Dendritic cell treated with granulocyte-macrophage colony-stimulating factor and Interleukin-4, amounts not matched to agents 40 ng/mL and 50 ng/mL, for 4 days (primary cell): ENCODE results near the gene EMID1.
A peak's percentile ranks its signal among the peaks of the same experiment; 100 is the strongest.
"Not testable (repeated sequence)": the region's sequence is repeated elsewhere in the genome, so short reads cannot be mapped to it uniquely, and the experiment has no call there.

Experiments used
- H3K27ac Mint-ChIP-seq: one replicate; pipeline ENCODE4 v1.8.0; 2022; ENCODE audit warnings: mild to moderate bottlenecking, mixed read lengths
- H3K27me3 Mint-ChIP-seq: one replicate; pipeline ENCODE4 v1.8.0; 2022; ENCODE audit warnings: mild to moderate bottlenecking, mixed read lengths
- H3K36me3 Mint-ChIP-seq: one replicate; pipeline ENCODE4 v1.8.0; 2022; ENCODE audit warnings: low read depth, mixed read lengths
- H3K4me1 Mint-ChIP-seq: one replicate; pipeline ENCODE4 v1.8.0; 2022; ENCODE audit warnings: low read depth, mixed read lengths
- H3K4me3 Mint-ChIP-seq: one replicate; pipeline ENCODE4 v1.8.0; 2022; ENCODE audit warnings: mild to moderate bottlenecking, moderate library complexity, mixed read lengths
- H3K9me3 Mint-ChIP-seq: one replicate; pipeline ENCODE4 v1.8.0; 2022; ENCODE audit warnings: mixed read lengths
- intact Hi-C: fragments of 100-400 bp; cut with micrococcal nuclease; formaldehyde crosslinking; loops from one replicate; pipeline ENCODE4 v1.15.0; 2022

Gene EMID1

DNA sequence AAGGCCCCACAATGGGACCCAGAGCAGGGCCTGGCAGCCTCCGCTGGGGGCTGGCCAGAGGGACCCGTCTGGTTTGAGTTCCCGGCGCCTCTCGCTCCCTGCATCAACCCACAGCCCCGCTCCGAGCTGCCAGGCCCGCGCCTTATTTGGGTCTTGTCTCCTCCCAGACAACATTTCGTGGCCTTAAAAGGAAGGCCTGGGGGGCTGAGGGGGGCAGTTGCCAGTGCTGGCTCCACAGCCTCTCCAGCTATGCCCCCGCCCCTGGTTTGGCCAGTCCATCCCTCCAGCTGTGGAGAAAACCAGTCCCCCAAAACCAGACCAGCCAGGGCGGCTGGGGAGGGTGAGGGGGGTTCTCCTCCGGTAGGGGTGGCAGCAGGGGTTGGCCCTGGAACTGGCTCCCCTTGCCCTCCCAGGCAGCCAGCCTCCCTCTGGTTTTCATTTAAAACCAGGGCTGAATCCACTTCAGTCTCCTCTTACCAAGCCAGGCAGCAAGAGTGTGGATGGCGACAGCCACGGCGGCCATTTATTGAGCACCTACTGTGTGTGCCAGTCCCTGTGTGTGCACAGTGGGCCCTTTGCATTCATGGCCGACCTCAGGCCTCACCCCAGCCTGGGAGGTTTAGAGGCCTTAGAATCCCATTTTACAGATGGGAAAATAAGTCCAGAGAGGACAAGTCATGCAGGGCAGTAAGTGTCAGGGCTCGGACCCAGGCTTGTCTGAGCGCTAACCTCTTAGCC lies 18.6 kb downstream of the EMID1 start:
- intact Hi-C loops = no loop called here
- Mint-ChIP-seq H3K4me3 (no peak overlapping the region), H3K27me3 (no peaks in the 10 kb centered on the region), H3K36me3 (no peaks in the 10 kb centered on the region), H3K27ac (no peak overlapping the region), H3K9me3 (no peaks in the 10 kb centered on the region), H3K4me1 (peaks cover 12% of the 10 kb centered on the region)

DNA sequence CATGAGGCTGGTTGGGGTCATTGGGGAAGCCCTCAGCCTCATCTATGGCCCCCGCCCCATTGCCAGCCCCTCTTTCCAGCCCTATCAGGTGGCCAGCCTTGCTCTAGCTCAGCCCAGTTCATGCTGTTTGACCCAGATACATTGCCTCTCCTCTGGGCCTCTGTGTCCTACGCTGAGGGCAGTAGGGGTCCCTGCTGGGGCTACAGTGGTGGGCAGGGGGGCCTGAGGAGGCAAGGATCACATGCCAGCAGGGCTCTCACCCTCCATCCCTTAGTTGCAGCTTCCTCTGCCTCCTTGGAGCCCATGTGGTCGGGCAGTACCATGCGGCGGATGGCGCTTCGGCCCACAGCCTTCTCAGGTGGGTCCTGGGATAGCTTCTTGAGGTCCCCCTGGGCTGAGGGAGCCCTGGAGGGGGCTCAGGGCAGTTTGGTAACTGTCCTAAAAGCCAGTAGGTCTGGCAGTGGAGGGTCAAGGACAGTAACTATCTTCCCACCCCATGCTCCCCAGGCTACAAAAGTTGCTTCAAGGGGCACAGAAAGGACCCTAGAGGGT lies 19.2 kb downstream of the EMID1 start:
- intact Hi-C loops = no loop called here
- Mint-ChIP-seq H3K27me3 (no peaks in the 10 kb centered on the region), H3K36me3 (no peaks in the 10 kb centered on the region), H3K9me3 (no peaks in the 10 kb centered on the region), H3K27ac (no peak overlapping the region), H3K4me1 (peaks cover 12% of the 10 kb centered on the region), H3K4me3 (no peak overlapping the region)

DNA sequence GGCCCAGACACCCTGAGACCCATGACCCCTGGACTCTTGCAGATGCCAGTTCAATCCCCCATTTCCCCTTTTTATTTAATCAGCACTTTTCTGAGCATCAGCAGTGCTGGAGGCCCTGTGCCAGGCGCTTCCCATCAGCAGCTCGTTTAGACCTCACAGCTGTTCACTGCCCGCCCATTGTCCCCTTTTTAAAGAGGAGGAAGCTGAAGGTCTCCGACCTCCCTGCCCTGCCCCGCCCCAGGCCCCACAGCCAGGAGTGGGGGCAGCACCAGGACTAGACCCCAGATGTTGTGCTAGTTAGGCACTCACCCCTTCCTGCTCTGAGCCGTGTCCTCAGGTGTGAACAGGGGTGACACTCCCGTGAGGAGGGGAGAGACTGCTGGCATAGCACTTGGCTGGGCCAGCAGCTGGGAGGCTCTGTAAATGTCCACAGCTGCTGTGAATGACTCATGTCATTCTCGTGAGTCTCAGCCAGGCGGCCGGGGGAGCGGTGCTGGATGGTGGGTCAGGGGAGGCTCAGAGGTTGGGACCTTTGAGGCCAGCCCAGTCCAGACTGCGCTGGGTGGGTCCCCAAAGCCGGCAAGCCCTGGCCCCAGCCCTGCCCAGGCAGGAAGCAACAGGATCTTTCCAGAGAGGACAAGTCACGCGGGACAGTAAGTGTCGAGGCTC lies 19.9 kb downstream of the EMID1 start:
- H3K27ac Mint-ChIP-seq = peak overlapping the region; percentile 12
- H3K4me1 Mint-ChIP-seq = peaks cover 12% of the 10 kb centered on the region
- no peaks in the 10 kb centered on the region for H3K36me3 Mint-ChIP-seq
- H3K27me3 Mint-ChIP-seq = no peaks in the 10 kb centered on the region
- no peaks in the 10 kb centered on the region for H3K9me3 Mint-ChIP-seq
- H3K4me3 Mint-ChIP-seq = no peak overlapping the region
- intact Hi-C loops = no loop called here

DNA sequence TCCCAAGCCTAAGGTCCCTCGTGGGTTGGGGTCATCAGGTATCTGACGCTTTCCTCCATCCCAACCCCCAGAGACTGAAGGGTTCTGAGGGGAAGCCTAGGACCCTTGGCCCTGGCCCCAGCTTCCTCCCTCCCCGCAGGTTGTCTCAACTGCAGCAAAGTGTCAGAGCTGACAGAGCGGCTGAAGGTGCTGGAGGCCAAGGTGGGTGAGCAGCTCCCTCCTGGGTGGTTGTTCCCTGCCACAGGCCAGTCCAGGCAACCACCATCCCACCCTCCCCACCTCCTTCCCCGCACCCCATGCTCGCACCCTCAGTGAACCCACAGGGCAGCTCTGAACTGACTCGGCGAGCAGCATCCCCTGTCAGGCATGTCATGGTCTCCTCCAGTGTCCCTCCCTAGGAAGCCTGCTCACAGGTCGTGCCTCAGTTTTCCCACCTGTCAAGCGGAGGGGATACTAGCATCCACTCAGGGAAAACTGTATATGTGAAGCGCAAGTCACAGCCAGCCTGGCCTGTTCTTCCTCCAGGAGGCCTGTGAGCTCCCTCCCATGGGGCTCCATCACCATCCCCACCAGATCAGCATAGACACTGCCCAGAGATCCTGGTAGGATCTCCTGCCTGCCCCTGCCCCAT lies 20.8 kb downstream of the EMID1 start:
- no peak overlapping the region for H3K4me3 Mint-ChIP-seq
- H3K9me3 Mint-ChIP-seq = no peaks in the 10 kb centered on the region
- intact Hi-C loops = no loop called here
- no peaks in the 10 kb centered on the region for H3K36me3 Mint-ChIP-seq
- H3K27me3 Mint-ChIP-seq = no peaks in the 10 kb centered on the region
- H3K27ac Mint-ChIP-seq = no peak overlapping the region
- peaks cover 12% of the 10 kb centered on the region for H3K4me1 Mint-ChIP-seq

DNA sequence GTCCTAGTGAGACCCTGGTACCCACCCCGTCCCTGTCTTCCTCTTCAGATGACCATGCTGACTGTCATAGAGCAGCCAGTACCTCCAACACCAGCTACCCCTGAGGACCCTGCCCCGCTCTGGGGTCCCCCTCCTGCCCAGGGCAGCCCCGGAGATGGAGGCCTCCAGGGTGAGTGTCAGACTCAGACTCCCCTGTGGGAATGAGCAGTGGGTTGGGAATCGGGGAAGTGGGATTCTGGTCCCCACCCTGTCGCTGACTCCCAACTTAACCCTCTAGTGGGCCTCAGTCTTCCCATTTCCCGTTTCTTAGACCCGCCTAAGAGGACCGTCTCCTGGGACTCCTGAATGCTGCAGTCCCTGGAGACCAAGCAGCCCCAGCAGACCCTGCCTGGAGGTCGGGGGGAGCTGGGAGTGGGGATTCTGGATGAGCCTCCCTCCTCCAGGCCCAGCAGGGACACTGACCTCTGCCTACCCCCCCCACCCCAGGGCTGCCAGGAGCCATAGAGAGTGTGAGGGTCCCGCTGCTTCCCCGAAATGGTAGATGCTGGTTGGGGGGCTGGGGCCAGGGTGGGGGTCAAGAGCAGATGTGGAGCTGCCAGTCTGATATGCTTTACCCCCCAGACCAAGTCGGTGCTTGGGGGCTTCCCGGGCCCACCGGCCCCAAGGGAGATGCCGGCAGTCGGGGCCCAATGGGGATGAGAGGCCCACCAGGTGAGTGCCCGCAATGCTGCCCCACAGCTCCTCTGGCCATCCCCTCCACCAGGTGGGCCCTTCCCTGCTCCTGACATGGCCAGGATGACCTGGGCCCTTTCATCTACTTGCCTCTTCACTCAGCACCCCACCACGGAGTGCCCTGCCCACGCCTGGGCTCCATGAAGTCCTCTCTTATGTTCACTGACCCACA lies 25.5 kb downstream of the EMID1 start:
- H3K4me1 Mint-ChIP-seq = no peaks in the 10 kb centered on the region
- no peak overlapping the region for H3K4me3 Mint-ChIP-seq
- H3K27ac Mint-ChIP-seq = no peak overlapping the region
- intact Hi-C loops = no loop called here
- no peaks in the 10 kb centered on the region for H3K27me3 Mint-ChIP-seq
- no peaks in the 10 kb centered on the region for H3K36me3 Mint-ChIP-seq
- peaks cover 9% of the 10 kb centered on the region for H3K9me3 Mint-ChIP-seq

DNA sequence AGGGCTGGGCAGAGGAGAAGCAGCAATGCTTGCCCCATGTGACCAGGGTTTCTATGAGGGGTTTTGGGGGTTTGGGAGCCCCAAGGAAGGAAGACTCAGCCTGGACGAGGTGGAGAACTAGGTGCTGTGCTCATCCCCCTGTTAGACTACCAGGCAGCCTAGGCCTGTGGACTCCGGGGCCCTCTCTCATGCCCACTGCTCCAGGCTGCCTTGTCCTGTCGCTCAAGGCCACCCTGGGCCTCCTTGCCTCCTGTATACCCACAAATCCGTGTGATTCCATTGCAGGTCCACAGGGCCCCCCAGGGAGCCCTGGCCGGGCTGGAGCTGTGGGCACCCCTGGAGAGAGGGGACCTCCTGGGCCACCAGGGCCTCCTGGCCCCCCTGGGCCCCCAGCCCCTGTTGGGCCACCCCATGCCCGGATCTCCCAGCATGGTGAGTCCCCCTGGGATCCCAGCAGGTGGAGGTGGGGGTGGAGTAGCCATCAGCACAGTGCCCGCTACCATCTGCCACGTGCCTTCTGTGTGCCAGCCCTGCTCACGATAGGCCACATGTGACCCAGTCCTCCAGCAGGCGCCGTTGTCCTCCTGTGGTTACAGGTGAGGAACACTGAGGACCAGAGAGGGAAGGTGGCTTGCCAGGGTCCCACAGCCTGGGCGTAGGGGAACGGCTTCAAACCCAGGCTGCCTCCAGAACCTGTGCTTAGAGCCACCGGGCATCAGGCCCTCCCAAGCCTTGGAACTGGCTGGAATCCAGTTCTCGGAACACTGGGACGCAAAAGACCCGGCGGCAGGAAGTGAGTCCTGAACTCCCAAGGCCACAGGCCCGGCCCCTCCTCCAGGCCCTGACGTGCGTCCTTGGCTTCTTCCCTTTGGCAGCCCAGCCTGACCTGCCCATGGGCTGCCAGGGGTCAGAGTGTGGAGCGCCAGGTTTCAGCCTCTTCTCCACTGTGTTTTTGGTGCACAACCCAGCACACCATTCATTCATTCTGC lies 26.6 kb downstream of the EMID1 start:
- no peaks in the 10 kb centered on the region for H3K27me3 Mint-ChIP-seq
- intact Hi-C loops = no loop called here
- no peaks in the 10 kb centered on the region for H3K4me1 Mint-ChIP-seq
- H3K4me3 Mint-ChIP-seq = no peak overlapping the region
- peaks cover 9% of the 10 kb centered on the region for H3K9me3 Mint-ChIP-seq
- no peaks in the 10 kb centered on the region for H3K36me3 Mint-ChIP-seq
- H3K27ac Mint-ChIP-seq = no peak overlapping the region

DNA sequence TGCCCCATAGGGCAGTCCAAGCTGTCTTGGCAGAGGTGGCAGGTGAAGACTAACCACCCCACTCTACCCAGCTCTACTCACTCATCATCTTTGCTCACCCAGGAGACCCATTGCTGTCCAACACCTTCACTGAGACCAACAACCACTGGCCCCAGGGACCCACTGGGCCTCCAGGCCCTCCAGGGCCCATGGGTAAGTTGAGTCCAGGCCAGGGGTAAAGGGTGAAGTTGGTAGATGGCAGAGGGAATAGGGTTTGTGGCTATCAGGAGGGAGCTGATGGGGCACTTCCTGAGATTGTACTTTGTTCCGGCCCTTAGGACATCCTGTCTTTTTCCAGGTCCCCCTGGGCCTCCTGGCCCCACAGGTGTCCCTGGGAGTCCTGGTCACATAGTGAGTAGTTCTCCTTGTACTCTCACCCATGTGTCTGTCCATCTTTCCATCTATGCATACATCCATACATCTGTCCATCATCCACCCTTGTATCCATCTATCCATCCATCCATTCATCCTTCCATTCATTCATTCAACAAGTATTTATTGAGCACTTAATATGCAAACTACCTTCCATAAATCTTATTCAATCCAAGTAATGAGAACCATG lies 27.7 kb downstream of the EMID1 start:
- H3K4me3 Mint-ChIP-seq = no peak overlapping the region
- H3K4me1 Mint-ChIP-seq = no peaks in the 10 kb centered on the region
- intact Hi-C loops = no loop called here
- H3K36me3 Mint-ChIP-seq = no peaks in the 10 kb centered on the region
- peaks cover 9% of the 10 kb centered on the region for H3K9me3 Mint-ChIP-seq
- H3K27me3 Mint-ChIP-seq = no peaks in the 10 kb centered on the region
- H3K27ac Mint-ChIP-seq = no peak overlapping the region

DNA sequence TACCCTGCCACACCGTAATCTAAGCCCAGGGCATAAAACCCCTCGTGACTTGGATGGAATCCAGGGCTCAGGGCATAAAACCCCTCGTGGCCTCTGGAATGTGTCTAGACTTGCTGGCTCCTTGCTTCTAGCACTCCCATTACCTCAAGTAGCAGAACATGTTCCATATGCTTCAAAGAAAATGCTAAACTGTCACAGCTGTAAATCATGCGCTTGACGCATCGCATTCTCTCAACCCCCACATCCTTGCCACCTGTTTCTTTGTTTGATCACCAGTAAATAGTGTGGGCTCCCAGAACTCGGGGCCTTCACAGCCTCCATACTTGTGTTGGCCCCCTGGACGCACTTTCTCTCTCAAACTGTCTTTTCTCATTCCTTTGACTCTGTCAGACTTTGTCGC lies 34.8 kb downstream of the EMID1 start:
- H3K9me3 Mint-ChIP-seq = peaks cover 13% of the 10 kb centered on the region
- not testable (repeated sequence) for H3K36me3 Mint-ChIP-seq, H3K27me3 Mint-ChIP-seq, H3K4me3 Mint-ChIP-seq, H3K27ac Mint-ChIP-seq, H3K4me1 Mint-ChIP-seq
- intact Hi-C loops = loop anchor here (10.0 kb wide), 1 partner anchor 86 kb away; no protein-coding TSS in a partner anchor

DNA sequence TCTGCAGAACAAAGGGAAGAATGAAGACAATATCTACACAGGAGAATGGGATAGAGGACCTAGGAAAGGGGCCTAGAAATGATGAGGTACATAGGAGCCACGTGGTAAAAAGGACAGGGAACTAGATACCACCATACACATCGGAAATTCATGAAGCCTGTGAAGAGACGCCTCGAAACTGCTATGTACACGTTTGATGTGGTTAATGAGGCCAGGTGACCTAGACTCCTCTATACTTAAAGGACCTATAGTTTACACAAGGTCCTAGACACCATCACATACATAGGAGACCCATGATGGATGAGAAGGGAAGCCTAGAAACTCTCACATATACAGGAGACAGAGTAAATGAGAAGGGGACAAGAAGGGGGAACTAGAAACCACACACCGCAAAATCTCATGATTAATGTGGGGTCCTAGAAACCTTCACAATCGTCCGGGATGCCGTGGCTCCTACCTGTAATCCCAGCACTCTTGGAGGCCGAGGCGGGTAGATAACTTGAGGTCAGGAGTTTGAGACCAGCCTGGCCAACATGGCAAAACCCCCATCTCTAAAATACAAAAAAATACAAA lies 38.3 kb downstream of the EMID1 start:
- intact Hi-C loops = loop anchor here (2.0 to 10.0 kb wide), 2 partner anchors 89 to 387 kb away; no protein-coding TSS in a partner anchor
- Mint-ChIP-seq H3K4me3 (no peak overlapping the region), H3K27ac (no peak overlapping the region), H3K36me3 (no peaks in the 10 kb centered on the region), H3K27me3 (no peaks in the 10 kb centered on the region), H3K4me1 (no peaks in the 10 kb centered on the region), H3K9me3 (peaks cover 12% of the 10 kb centered on the region)

DNA sequence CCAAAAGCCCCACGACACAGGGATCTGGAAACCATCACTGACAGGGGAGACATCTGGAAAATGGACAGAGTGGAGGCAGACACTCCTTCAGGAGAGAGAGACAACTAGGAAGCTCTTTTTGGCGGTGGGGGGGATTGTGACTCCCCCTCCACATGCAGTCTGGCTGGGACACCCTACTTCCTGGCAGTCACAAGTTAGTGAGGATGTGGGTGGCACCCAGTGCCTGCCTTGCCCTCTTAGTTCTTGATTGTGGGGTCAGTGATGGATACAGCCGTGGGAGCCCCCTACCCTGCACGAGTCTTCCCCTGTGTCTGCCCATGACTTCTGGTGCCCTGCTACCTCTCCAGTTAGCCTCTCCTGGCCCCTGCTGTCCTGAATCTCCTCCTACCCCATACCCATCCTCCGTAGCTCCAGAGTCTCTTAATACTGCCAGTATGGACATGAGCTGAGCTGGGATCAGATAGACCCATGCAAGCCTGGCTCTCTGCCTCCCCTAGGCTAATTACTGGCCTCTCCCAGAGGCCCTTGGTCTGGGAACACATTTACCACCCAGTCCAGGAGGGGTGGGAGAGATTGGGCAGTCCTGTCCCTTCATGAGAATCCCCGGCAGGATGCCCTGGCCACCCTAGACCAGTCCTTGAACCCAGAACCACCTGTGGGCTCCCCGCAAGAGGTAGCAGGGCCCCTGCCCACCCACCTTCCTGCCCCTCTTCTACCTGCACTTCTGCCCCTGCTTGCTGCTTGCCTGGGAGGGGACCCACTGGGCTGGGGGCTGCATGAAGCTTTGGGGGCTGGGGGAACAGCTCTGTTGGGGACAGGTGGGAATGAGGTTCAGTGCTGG lies 39.3 kb downstream of the EMID1 start:
- Mint-ChIP-seq H3K9me3 (peaks cover 1% of the 10 kb centered on the region), H3K27me3 (no peaks in the 10 kb centered on the region), H3K4me3 (no peak overlapping the region), H3K27ac (no peak overlapping the region), H3K36me3 (no peaks in the 10 kb centered on the region), H3K4me1 (no peaks in the 10 kb centered on the region)
- intact Hi-C loops = loop anchor here (1.0 to 10.0 kb wide), 3 partner anchors 90 to 645 kb away; no protein-coding TSS in a partner anchor

DNA sequence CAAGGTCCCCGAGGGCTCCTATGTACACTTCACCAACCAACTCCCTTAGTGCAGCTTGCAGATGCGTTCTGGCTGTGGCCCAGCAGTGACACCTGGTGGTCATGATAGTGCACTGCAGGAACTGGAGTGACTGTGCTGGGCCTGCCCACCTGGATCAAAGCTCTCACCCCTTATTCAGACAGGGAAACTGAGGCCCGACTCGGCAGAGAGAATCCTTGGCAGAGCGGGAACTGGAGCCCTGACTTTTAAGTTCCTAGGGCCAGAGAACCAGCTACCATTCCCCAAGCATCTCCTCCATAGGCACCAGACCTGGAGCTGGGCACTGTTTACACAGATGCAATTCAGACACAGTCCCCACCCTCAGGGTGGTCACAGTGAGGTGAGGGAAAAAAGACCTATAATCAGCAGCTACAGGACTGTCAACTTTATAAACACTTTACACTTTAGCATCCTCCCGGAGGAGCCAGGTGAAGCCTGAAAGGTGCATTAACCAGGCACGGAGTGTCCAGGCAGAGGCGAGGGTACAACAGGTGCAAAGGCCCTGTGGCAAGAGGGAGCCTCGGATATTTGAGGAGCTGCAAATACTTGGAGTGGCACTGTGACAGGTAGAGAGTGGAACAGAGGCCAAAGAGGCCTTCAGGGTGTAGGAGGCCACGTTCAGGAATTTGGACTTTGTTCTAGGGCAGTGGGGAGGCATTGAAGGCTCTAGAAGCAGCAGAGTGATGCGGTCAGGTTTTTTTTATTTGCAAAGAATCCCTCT lies 40.1 kb downstream of the EMID1 start:
- Mint-ChIP-seq H3K4me1 (no peaks in the 10 kb centered on the region), H3K9me3 (no peaks in the 10 kb centered on the region), H3K36me3 (no peaks in the 10 kb centered on the region), H3K27me3 (no peaks in the 10 kb centered on the region), H3K27ac (no peak overlapping the region), H3K4me3 (no peak overlapping the region)
- intact Hi-C loops = loop anchor here (1.0 to 10.0 kb wide), 3 partner anchors 91 to 646 kb away; no protein-coding TSS in a partner anchor
